Measurements from ENCODE around the gene SLC5A5.

The SLC5A5 gene

DNA sequence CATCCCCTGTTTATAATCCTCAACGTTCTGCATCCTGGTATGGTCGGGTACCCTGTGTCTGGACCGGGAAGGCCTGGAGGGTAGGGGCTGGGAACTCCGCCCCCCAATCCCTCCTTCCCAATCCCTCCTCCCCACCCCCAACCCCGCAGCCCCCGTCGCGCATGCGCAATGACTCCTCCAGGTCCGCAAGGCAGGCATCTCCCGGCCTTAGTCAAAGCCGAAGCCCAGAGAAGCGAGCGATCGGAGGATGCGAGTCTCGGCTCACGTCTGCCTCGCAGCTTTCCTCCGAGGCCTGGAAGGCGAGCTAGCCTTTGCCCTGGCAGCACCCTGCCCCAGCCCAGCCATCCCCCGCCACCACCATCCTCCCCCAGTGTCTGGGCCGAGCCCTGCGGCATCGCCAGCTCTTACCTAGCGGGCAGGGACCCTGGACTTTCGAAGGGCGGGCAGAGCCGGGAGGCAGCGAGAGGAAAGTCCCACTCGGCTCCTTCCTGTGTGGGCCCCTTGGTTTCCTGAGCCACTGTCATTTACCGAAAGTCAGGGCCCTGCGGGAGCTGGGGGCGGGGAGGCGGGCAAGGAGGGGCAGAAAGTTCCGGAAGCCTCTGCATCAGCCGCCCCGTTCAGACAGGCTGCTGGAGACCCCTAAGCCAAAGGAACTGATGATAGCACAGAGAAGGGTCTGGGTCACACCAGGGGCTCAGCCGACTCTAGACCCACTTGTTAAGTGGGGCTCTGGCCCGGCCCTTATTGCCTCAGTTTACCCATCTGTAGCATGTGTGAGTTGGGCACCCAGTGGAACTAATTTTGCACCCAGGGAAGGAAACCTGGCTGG lies 24.0 kb upstream of the SLC5A5 start, which contains the start of gene JAK3:
JAK3 (minus strand) TSS at position 445 of the 829 bp plus-strand sequence. CDS start 3,565 bp downstream, outside the sequence.
- peak; percentile 75 to 84 for DNase-seq (ENCODE audit: low read depth in 2 of 2)

GRCh38 chr19:17848595-17849292 lies 23.0 kb upstream of the SLC5A5 start:
- no peak for DNase-seq (ENCODE audit: low read depth in 2 of 2)

DNA sequence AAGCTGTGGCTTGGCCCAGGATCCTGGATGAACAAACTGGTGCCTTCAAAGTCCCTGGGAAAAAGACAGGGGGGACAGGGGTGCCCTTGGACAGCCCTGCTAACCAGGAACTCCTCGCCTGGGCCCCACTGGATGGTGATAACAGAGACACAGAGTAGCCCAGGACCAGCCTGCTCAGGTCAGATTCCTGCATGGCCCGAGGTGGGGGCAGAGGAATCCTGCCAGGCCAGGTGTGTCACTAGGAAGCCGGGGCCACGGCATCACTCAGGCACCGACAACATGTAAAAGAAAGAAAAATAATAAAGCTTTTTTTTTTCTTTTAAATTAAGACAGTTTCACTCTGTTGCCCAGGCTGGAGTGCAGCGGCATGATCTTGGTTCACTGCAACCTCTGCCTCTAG lies 17.7 kb upstream of the SLC5A5 start:
- DNase-seq (ENCODE audit: low read depth in 2 of 2), result no peak

- peak; percentile 72 to 73 for DNase-seq (ENCODE audit: low read depth in 2 of 2)
These were observed 16.2 kb upstream of the SLC5A5 start for GRCh38 chr19:17855280-17856152.

GRCh38 chr19:17859533-17860330 lies 12.0 kb upstream of the SLC5A5 start, which contains the start of gene RPL18A:
RPL18A (plus strand) TSS chr19:17859910; CDS start chr19:17859957, 47 bp downstream.
- peak; percentile 98 to 99 for DNase-seq (ENCODE audit: low read depth in 2 of 2)

DNA sequence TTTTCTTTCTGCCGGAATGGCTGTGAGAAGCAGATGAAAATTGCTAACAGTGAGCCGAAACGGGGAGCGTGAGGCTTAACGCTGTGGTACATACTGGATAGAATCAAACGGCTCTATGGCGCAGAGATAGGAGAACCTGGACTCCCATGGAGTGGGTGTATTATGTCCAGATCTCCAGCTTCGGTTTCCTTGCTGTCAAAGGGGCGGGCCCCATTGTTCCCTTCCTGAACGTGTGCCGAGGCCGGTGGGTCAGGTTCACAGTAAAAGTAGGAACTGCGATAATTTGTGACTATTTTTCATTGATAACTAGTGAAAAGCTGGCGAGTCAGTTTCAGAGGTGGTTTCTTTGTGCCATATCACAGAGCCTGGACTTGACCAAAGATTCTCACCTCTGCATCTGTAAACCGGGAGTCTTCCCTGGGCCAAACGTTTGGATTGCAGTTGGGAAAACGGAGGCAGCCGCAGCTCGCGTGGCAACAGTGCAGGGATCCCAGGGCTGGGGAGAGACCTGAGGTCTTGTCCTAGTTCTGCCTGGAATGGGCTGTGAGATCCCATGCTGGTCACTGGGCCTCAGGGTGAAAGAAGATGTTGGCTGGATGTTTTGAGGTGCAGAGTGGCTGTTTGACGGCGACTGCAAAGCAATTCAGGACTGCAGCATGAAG lies 11.3 kb upstream of the SLC5A5 start:
- no peak for DNase-seq (ENCODE audit: low read depth in 2 of 2)

DNA sequence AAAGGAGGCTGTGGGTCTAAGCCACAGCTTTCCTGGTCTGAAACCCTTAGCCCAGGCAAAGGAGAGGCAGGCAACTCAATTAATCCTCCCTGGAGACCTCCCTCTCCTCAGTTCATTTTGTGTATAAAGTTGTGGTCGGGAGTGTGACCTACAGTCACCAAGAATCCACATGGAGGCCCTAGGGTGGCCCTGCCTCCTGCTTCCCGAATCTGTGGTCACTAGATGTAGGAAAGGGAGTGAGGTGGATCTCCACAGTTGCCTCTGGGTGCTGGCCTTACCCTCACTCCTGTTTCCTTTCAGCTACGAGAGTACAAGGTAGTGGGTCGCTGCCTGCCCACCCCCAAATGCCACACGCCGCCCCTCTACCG lies 10.8 kb upstream of the SLC5A5 start:
- no peak for DNase-seq (ENCODE audit: low read depth in 2 of 2)

GRCh38 chr19:17861542-17862402 lies 10.0 kb upstream of the SLC5A5 start:
- no peak for DNase-seq (ENCODE audit: low read depth in 2 of 2)

GRCh38 chr19:17862711-17863519 lies 8.8 kb upstream of the SLC5A5 start:
- no peak for DNase-seq (ENCODE audit: low read depth in 2 of 2)

DNA sequence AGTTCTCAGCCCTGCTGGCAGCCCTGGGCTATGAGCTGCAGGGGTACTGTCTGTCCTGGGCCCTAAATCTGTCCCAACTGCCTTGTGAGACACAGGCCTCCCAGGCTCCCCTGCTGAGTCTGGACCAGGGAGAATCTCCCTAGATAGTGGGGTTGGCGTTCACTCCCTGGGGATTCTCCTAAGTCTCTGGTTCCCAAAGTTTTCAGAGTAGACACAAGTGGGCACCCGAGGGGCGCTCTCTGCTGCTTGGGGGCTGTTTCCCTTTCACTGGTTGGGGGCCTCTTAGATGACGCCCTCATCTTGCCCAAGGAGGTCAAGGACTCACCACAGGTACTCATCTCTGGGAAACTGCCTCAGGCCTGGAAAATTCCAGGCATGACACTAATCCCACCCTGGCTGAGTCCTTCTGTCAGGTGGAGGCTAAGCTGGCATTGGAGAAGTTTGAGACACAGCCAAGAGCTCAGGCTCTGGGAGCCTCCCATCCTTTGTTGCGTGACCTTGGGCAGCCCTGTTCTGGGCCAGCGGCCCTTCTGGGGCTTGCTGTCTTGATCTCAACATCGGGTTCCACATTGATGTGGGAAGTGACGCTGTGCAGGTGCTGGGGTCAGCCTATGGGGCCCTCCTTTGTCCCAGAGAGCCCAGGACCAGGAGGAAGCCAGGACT lies 8.1 kb upstream of the SLC5A5 start:
- DNase-seq (ENCODE audit: low read depth in 2 of 2), result no peak

DNA sequence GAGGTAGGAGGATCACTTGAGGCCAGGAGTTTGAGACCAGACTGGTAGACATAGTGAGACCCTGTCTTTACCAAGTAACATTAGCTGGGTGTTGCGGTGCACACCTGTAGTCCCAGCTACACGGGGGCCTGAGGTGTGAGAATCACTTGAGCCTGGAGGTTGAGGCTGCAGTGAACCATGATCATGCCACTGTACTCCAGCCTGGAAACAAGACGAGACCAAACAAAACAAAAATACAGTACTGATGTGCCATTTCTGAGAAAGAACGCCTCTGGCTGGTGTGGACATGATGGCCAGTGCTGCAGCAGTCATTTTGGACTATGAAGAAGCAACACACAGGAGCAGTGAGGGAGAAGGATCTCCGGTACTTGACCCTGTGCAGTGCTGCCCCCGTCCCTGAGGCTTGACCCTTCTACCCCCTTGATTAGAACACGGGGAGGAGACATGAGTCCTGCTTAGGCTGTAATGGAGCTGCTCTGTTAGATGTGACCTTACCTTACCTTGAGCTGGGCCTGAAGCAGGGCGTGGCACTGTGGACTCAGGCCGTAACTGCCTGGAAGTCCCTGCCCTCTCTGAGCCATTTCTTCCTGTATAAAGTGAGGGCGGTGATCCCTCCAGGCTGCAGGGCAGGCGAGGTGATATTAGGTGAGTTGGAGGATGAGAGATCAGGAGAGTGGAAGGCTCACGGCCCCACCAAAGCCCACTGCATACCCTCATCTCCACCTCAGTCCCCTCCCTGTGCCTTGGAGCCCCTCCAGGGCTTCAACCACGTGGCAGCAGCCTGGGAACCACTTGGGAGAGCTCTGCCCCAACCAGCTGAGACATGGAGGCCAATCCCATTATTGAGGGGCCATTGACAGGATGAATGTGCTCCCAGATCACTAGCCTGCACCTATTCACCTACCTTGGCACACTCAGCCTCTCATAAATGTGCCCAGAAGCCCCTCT lies 6.1 kb upstream of the SLC5A5 start:
- DNase-seq (ENCODE audit: low read depth in 2 of 2), result no peak

DNA sequence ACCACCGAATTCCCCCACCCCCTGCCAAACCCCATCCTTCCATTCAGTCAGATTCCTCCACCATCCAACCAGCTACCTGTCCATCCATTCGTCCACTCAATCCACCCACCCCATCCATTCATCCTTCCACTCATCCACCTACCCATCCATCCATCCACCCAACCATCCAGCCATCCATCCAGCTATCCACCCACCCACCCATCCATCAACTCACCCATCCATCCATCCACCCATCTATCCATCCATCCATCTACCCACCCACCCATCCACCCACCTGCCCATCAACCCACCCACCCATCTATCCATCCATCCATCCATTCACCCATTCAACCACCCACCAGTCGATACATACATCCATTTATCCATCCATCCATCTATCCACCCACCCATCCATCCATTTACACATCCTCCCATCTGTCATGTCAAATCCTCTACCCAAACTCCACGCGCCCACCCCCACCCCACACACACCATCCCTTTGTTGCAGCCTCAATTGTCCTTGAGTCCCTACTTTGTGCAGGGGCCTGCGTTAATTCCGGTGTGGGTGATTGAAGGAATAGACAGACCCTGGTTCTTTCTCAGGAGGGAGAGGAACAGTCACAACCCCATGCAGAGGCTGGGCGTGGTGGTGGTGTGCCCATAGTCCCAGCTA lies 5.3 kb upstream of the SLC5A5 start:
- no peak for DNase-seq (ENCODE audit: low read depth in 2 of 2)

DNA sequence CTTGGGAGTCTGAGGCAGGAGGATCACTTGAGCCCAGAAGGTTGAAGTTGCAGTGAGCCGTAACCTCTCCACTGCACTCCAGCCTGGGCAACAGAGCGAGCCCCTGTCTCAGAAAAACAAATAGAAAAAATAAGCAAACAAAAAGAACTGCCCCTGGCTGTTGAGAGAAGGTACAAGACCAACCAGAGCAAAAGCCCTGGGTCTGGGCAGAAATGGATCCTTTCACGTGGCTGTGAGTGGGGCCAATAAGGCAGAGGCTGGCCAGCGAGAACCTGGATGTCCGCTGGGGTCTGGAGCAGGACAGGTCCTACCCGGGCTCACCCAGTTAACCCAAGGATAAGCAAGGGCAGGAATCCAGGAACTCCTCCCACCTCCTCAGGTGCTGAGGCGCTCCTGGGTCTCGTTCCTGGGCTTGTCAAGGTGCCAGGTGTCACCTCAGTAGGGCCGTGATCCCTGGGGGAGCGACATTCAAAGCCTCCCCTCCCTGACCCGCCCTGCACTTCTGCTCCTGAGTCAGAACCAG lies 4.7 kb upstream of the SLC5A5 start:
- DNase-seq (ENCODE audit: low read depth in 2 of 2), result no peak

GRCh38 chr19:17868669-17869068 lies 3.1 kb upstream of the SLC5A5 start:
- DNase-seq (ENCODE audit: low read depth in 2 of 2), result no peak

DNA sequence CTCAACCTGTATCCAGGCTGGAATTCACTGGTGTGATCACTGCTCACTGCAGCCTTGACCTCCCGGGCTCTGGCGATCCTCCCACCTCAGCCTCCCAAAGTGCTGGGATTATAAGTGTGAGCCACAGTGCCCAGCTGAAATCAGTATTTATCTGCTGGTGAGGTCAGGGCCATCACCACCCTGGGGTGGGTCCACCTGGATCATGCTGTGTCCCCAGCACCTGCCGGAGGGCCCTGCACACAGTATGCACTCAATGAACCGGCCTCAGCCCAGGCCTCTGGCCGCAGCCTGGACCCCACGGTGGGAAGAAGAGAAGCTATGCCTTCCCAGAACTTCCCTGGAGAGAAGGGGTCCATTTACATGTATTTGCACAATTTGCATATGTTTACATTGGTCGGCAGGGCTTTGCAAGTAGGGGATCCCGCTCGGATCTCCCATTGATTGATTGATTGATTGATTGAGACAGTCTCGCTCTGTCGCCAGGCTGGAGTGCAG lies 2.6 kb upstream of the SLC5A5 start:
- DNase-seq (ENCODE audit: low read depth in 2 of 2), result no peak
